GM21717 (cell line): ENCODE results near the gene BUD31.
"Not testable (repeated sequence)": the region's sequence is repeated elsewhere in the genome, so short reads cannot be mapped to it uniquely, and the experiment has no call there.

Experiments used
- ATAC-seq: cut with Tn5 transposase; IDR thresholded peaks from one replicate; pipeline ENCODE4 v1.9.1; 2021; ENCODE audit warnings: mild to moderate bottlenecking, moderate library complexity; ENCODE audit not compliant: unreplicated experiment

Gene BUD31

DNA sequence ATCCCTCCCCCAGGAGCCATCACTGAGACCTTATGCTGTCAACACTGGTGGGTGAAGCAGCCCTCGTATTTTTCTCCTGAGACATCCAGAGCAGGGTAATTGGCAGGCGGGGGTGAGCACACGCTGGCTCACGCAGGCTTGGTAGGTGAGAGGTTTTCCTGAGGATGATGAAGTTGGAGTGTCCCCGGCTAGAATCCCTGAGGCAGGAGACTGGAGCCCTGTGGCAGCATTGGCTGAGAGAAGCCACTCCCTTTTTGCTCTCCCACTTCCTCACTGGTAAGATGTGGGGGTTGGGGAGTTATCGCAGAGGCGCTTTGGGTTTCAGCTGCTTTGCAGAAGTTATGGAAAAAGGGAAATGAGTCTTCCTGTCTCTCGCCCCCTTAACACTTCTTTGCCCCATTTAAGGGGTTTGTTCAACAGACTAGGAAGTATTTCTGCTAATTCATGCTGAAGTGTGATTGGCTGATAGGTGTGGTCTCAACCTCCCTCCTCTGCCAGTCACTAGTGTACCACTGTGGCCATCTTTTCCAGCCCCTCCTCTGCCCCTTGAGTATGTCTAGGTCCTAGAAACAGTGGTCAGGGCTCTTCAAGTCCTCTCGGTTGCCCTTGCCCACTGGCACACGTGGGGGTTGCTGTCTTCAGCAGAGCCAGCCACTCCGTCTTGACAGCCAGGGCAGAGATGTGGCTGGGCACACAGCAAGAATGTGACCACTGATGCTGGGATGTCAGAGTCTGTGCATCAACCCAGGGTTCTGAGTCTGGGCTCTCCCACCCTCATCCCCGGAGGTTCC, 28.5 kb upstream of the BUD31 start:
- peak; percentile 43 for ATAC-seq

DNA sequence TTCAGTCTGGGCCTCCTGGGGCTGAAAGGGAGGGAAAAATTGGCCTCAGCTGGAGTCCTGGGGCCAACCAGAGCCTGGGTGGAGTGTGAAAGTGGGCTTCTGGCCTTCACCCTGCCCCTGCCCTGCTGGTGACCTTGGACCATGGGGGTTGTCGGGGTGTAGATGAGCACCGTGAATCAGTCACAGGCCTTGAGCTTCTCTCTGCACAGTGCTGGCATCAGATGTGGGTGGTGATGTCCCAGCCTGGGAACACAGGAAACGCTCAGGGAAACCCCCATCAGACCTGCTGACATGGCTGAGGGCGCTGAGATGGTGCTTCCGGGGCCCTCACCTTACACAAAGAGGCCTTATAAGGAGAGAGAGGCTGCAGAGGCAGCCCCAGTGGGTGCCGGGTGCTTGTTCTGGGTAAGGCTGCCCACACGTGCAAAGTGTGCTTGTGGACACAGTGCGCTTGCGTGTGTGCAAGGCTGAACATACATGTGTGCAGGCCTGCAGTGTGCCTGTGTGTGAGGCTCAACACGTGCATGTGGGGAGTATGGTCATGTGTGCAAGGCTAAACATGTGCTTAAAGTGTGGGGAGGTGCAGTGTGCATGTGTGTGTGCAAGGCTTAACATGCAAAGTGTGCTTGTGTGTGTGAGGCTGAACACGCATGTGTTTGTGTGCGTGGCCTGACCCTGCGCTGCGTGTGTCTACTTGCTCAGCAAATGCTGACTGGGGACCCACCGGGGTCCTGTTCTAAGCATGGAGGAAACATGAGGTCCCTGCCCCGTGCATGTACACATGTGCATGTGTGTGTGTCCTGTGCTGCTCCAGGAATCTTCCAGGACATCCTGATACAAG, 27.7 kb upstream of the BUD31 start:
- ATAC-seq = peak; percentile 63

GRCh38 chr7:99381664-99382075, 27.1 kb upstream of the BUD31 start:
- ATAC-seq = no peak

DNA sequence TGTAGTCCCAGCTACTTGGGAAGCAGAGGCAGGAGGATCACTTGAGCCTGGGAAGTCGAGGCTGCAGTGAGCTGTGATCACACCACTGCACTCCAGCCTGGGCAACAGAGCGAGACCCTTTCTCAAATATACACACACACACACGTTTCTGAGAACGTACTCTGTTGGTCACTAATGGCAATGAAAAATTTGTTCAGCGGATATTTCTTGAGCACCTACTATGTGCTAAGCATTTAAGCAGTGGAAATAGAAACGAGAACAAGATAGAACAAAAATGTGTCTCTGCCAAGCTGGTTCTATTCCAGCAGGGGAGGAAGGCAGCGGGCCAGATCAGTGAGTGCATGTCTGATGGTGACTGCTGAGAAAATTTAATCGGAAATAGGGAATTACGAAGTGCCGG, 25.6 kb upstream of the BUD31 start:
- ATAC-seq = no peak

GRCh38 chr7:99383791-99384370, 24.9 kb upstream of the BUD31 start:
- ATAC-seq = no peak

DNA sequence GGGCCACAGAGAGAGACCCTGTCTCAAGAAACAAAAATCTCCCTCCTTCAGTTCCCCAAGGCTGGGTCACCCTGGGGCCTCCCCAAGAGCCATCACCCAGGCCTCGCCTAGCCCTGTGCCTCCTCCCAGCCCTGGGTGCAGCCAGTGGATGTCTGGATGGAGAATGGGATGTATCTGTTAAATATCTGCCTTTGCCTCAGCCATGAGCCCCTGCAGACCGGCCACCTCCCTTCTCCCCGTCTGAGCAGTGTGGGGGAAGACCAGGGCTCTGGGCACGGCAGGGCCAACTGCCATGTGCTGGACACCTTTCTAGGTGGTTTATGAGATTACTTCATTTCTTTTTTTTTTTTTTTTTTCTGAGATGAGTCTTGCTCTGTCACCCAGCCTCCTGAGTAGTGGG, 24.2 kb upstream of the BUD31 start:
- ATAC-seq = no peak

- ATAC-seq = no peak
These were observed 23.2 kb upstream of the BUD31 start for GRCh38 chr7:99385564-99385963.

DNA sequence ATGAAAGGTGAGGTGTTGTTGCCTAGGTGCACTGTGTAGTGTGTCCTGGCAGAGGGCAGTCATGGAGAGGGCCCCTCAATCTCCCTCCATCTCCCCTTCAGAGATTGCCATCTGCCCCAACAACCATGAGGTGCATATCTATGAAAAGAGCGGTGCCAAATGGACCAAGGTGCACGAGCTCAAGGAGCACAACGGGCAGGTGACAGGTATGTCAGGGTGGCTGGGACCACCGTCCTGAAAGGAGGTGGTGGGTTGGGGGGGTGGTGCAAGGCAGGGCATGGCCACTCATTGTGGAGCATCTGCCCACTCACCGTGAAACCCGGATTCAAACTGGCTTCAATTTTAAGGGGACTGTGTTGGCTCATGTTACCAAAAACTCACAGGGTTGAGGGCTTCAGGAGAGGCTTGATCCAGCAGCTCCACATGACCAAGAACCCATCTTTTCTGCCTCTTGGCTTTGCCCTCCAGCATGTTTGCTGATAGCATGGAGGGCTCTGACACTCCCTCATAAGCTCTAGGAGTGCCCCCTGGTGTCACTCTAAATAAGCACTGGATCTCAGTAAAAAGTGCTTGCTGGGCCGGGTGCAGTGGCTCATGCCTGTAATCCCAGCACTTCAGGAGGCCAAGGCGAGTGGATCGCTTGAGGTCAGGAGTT, 22.1 kb upstream of the BUD31 start:
- no peak for ATAC-seq

- not testable (repeated sequence) for ATAC-seq
These were observed 21.5 kb upstream of the BUD31 start for GRCh38 chr7:99387239-99387635.

GRCh38 chr7:99387912-99388311, 20.9 kb upstream of the BUD31 start:
- no peak for ATAC-seq

GRCh38 chr7:99389772-99390171, 19.0 kb upstream of the BUD31 start:
- no peak for ATAC-seq

DNA sequence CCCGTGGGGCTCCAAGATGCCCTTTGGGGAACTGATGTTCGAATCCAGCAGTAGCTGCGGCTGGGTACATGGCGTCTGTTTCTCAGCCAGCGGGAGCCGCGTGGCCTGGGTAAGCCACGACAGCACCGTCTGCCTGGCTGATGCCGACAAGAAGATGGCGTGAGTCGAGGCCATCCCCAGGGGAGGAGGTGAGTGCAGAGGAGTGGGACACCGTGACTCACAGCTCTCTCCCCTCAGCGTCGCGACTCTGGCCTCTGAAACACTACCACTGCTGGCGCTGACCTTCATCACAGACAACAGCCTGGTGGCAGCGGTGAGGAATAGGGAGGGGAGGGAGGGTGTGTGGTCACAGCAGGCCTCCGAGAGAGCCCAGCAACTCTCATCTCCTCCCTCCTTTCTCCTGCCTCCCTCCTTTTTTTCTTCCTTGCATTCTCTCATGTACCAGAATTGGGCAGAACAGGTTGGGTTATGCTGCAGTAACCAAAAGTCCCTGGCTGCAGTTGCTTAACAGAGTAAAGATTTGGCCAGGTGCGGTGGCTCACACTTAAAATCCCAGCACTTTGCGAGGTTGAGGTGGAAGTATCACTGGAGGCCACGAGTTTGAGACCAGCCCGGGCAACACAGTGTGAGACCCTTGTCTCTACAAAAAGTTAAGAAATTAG, 17.7 kb upstream of the BUD31 start:
- ATAC-seq = no peak

DNA sequence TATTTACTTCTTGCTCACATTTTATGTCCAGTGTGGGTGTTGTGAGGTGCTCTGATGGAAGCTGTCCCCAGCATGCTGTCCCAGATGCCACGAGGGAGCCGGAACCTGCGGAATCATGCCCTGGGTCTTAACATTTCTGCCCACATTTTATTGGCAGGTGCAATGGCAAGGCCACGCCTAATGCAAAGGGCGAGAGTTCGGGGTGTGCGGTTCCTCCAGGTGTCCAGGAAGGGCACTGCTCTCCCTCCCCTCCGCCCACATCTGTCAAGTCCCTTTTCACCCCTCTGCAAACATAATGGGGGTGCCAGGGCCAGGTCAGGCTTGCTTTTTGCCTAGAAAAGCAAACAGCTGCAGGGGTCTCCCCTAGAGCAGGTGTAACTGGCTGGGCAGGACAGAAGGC, 16.7 kb upstream of the BUD31 start:
- ATAC-seq = no peak

GRCh38 chr7:99392659-99393354, 16.0 kb upstream of the BUD31 start:
- ATAC-seq = peak; percentile 53

DNA sequence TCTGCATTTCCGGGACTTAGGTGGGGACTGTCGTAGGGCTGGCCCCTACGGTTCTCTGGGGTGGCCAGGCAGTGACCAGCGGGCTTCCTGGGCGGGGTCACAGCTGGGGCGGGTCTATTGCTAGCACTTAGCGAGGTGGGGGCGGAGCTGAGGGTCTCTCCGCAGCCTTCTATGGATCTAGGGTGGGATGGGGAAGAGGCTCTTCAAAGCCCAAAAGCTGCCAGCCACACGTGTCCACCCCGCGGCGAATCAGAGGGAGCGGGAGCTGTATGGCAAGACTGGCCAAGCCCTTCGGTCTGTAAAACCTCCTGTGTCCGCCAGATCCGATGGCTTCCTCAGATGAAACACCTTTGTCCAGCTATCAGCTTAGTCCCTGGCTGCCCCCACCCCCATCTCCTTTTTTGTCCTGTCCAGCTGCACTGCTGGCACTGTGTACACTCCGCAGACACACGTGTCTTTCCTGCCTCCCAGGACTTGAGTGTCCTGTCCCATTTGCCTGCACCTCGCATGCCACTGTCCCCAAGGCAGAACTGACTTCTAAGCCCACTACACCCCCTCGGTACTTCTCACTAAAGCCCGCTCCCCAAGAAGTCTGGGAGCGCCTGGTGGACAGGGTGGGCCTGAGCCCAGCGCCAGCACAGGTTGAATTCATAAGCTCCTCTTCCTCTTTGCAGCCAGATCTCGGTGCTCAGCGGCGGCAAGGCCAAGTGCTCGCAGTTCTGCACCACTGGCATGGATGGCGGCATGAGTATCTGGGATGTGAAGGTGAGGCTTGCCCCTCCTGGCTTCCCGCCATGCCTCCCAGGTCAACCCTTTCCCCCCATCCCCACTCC, 15.2 kb upstream of the BUD31 start:
- no peak for ATAC-seq

- ATAC-seq = no peak
These were observed 14.6 kb upstream of the BUD31 start for GRCh38 chr7:99394188-99394502.

- no peak for ATAC-seq
These were observed 13.0 kb upstream of the BUD31 start for GRCh38 chr7:99395616-99396327.

DNA sequence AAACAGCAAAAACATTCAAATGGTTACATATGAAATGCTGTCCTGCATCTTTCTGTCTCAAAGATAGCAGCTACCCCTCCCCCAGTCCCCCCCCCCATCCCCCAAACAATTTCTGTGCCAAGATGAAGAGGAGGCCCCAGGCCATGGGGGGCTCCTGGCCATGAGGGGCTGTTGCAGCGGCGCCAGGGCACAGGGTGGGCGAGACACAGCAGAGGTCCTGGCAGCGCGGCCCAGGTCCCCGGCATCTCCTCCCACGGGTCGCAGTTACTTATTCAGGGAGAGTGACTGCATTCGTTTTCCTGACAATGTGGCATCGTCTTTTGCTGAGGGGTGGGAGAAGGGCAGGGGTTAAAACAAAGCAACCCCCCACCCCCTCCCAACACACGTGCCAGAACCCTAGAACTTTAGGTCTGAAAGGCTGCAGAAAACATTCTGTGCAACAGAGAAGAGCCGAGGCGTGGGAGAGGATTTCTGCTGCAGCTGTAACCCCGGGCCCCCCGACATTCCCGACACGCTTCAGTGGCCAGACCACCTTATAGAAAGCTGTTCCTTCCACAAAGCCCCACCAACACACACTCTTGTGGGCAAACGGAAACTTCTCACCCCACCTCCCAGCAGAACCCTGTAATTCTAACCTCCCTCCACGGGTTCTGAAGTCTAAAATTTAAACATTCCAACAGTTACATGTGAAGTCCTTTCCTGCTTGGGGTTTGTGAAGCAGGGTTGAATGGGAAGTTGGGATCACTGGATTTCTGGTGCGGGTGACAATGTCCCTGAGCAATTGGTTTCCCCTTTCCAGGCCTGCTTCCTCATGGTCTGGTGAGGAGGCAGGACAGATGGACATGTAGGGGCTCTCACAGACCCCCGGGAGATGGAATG, 12.1 kb upstream of the BUD31 start:
- ATAC-seq = no peak
